RWPE2 (cell line): ENCODE results near the gene FLT4.

Source experiments
- ATAC-seq: fragments of 200-7000 bp; cut with Tn5 transposase; 3 replicates; pipeline ENCODE4 v1.9.1; 2021; ENCODE audit warnings: low read depth
- DNase-seq: peaks from one replicate; pipeline ENCODE4 v3.0.0-alpha.2; 2020; ENCODE audit warnings: low spot score
- H3K27ac ChIP-seq: fragments of 450-650 bp; 2 replicates; pipeline ENCODE4 v1.5.1; 2017; ENCODE audit warnings: mild to moderate bottlenecking; ENCODE audit not compliant: poor library complexity, severe bottlenecking
- H3K27me3 ChIP-seq: fragments of 250-450 bp; sonication (Bioruptor Pico); 2 replicates; pipeline ENCODE4 v1.5.1; 2021; ENCODE audit warnings: mild to moderate bottlenecking, moderate library complexity; ENCODE audit not compliant: insufficient read depth, poor library complexity, severe bottlenecking
- H3K36me3 ChIP-seq: fragments of 250-450 bp; sonication (Bioruptor Pico); 2 replicates; pipeline ENCODE4 v1.5.1; 2020; ENCODE audit warnings: low read depth, mild to moderate bottlenecking, moderate library complexity
- H3K4me1 ChIP-seq: fragments of 250-450 bp; sonication (Bioruptor Pico); 2 replicates; pipeline ENCODE4 v1.5.1; 2021; ENCODE audit warnings: mild to moderate bottlenecking, moderate library complexity; ENCODE audit not compliant: insufficient read depth, poor library complexity, severe bottlenecking
- H3K4me3 ChIP-seq: fragments of 250-450 bp; sonication (Bioruptor Pico); 2 replicates; pipeline ENCODE4 v1.5.1; 2021; ENCODE audit warnings: mild to moderate bottlenecking, moderate library complexity; ENCODE audit not compliant: severe bottlenecking
- H3K9me3 ChIP-seq: fragments of 250-450 bp; sonication (Bioruptor Pico); 2 replicates; pipeline ENCODE4 v1.5.1; 2021; ENCODE audit warnings: mild to moderate bottlenecking, moderate library complexity; ENCODE audit not compliant: severe bottlenecking
- CTCF ChIP-seq: fragments of 450-650 bp; IDR thresholded peaks from one replicate; pipeline ENCODE4 v1.5.1; 2017; ENCODE audit warnings: mild to moderate bottlenecking, moderate library complexity; ENCODE audit not compliant: poor library complexity, severe bottlenecking

The FLT4 gene

GRCh38 chr5:180618829-180619562, 30.4 kb downstream of the FLT4 start:
- peak; percentile 57 for TF ChIP-seq CTCF

GRCh38 chr5:180618487-180618828, 30.9 kb downstream of the FLT4 start:
- no peak for DNase-seq
- no peak for TF ChIP-seq CTCF
- H3K36me3 ChIP-seq: no peaks in the 10 kb centered on the region

More at GRCh38 chr5:180618829-180619562, 30.4 kb downstream of the FLT4 start:
- Histone ChIP-seq H3K36me3 (no peaks in the 10 kb centered on the region), H3K4me3 (peak overlapping the region; percentile 36), H3K9me3 (no peaks in the 10 kb centered on the region), H3K27me3 (peaks cover 30% of the 10 kb centered on the region), H3K4me1 (no peaks in the 10 kb centered on the region), H3K27ac (no peak overlapping the region)
- DNase-seq (no peak), ATAC-seq (peak; percentile 56)

DNA sequence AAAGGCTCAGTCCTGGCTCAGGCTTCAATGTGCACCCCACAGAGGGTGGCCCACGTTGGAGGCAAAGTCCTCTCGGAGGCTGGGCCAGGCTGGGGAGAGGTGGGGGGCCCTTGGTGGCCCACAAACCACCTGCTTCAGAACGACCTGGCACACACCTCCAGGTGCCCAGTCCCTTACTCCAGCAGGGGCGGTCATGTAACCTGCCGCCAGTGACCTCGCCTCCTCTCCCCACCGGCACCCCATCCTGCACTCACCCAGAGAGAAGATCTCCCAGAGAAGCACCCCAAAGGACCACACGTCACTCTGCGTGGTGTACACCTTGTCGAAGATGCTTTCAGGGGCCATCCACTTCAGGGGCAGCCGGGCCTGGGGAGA, 35.6 kb downstream of the FLT4 start:
- peaks cover 5% of the 10 kb centered on the region for H3K27me3 ChIP-seq
- no peaks in the 10 kb centered on the region for H3K36me3 ChIP-seq
- no peak for ATAC-seq
- H3K9me3 ChIP-seq: no peaks in the 10 kb centered on the region
- H3K4me3 ChIP-seq: no peak overlapping the region
- H3K27ac ChIP-seq: no peak overlapping the region
- no peak for TF ChIP-seq CTCF
- H3K4me1 ChIP-seq: no peaks in the 10 kb centered on the region
- no peak for DNase-seq

More at GRCh38 chr5:180618487-180618828, 30.9 kb downstream of the FLT4 start:
- no peak; the same call in 2 of the 3 replicates for ATAC-seq
- H3K4me3 ChIP-seq: peak overlapping the region; percentile 36
- H3K27ac ChIP-seq: no peak overlapping the region
- peaks cover 30% of the 10 kb centered on the region for H3K27me3 ChIP-seq
- H3K9me3 ChIP-seq: no peaks in the 10 kb centered on the region
- no peaks in the 10 kb centered on the region for H3K4me1 ChIP-seq

DNA sequence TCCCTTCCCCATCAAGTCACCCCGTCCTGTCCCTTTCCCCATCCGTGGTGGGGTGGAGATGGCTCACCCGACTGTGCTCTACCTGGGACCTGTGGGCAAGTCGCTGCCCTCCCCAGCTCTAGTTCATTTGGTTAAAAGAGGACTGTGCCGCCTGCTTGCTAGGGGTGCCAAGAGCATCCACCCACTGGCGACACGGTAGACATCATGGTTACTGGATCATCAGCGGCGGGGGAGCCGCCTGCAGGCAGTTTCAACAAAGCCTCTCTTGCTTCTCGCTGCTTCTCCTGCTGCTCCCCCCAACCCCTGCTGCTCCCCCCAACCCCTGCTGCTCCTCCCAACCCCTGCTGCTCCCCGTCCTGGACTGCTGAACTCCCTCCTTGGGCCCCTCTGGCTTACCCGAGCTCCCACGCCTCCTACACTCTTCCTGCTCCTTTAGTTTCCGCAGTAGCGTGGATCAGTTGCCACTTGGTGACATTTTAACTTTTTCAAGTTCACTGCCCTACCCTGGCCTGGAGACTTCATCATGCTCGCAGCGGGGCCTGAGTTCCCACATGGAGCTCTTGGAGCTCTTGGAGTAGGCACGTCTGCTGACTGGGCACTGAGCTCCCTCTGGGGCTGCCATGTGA, 36.1 kb downstream of the FLT4 start:
- DNase-seq: no peak
- Histone ChIP-seq H3K36me3 (no peaks in the 10 kb centered on the region), H3K27ac (no peak overlapping the region), H3K27me3 (peaks cover under 1% of the 10 kb centered on the region), H3K9me3 (no peaks in the 10 kb centered on the region), H3K4me1 (no peaks in the 10 kb centered on the region), H3K4me3 (no peak overlapping the region)
- TF ChIP-seq CTCF: no peak
- no peak for ATAC-seq

- Histone ChIP-seq H3K4me1 (no peaks in the 10 kb centered on the region), H3K4me3 (no peak overlapping the region), H3K9me3 (no peaks in the 10 kb centered on the region), H3K36me3 (no peaks in the 10 kb centered on the region), H3K27ac (no peak overlapping the region), H3K27me3 (no peaks in the 10 kb centered on the region)
- TF ChIP-seq CTCF: no peak
- DNase-seq (no peak), ATAC-seq (no peak)
These were observed 36.7 kb downstream of the FLT4 start for GRCh38 chr5:180612683-180613082.
